ENCODE results near the gene MTRF1.
A peak's percentile ranks its signal among the peaks of the same experiment; 100 is the strongest.
"Not testable (repeated sequence)": the region's sequence is repeated elsewhere in the genome, so short reads cannot be mapped to it uniquely, and the experiment has no call there.

MTRF1 gene

GRCh38 chr13:41193919-41194824, 69.2 kb downstream of the MTRF1 start, which contains the start of gene KBTBD7:
KBTBD7 (minus strand) TSS chr13:41194569; CDS start chr13:41194257, 312 bp downstream.
- FAIRE-seq (no peak), DNase-seq (ENCODE audit: insufficient read length, low spot score) (peak; percentile 68)
- TF ChIP-seq POLR2A (IDR thresholded peaks at IDR 0.05; ENCODE audit: low read depth, low read length) (peak; percentile 68; the same call in 1 of the 2 replicates), POU2F2 (IDR thresholded peaks at IDR 0.05; ENCODE audit: low read depth, low read length) (peak; percentile 76; the same call in 1 of the 2 replicates), PAX5 (IDR thresholded peaks at IDR 0.05; ENCODE audit: insufficient read depth, low read length, severe bottlenecking) (no peak), POLR2AphosphoS5 (IDR thresholded peaks at IDR 0.05; ENCODE audit: low read depth, low read length) (peak; percentile 61; the same call in 1 of the 2 replicates), SPI1 (IDR thresholded peaks at IDR 0.05; ENCODE audit: low read depth, low read length) (no peak)

DNA sequence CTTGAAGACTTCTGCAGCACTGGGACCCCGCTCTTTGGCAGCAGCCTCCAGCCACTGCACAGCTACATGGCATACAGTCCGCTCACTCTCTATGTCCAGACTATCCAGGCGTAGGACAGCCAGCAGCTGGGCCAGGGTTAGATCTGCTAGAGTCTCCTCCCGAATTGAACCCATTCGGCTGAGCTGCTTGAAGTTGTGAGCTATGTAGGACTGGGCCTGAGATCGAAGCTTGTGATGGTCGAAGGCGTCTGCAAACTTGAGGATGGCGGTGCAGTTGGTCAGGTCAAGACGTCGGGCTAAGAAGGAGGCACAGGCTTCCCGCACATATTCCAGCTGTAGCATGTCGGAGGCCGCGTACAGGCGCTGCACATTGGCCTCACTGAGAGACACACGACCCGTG, 69.9 kb downstream of the MTRF1 start:
- DNase-seq (ENCODE audit: insufficient read length, low spot score), result no peak
- TF ChIP-seq POU2F2 (IDR thresholded peaks at IDR 0.05; ENCODE audit: low read depth, low read length) (no peak), PAX5 (IDR thresholded peaks at IDR 0.05; ENCODE audit: insufficient read depth, low read length, severe bottlenecking) (no peak), TAF1 (IDR thresholded peaks at IDR 0.05; ENCODE audit: low read depth, low read length) (no peak), POLR2AphosphoS5 (IDR thresholded peaks at IDR 0.05; ENCODE audit: low read depth, low read length) (no peak), POLR2A (IDR thresholded peaks at IDR 0.05; ENCODE audit: low read depth, low read length) (no peak), SPI1 (IDR thresholded peaks at IDR 0.05; ENCODE audit: low read depth, low read length) (no peak)
- FAIRE-seq, result no peak

DNA sequence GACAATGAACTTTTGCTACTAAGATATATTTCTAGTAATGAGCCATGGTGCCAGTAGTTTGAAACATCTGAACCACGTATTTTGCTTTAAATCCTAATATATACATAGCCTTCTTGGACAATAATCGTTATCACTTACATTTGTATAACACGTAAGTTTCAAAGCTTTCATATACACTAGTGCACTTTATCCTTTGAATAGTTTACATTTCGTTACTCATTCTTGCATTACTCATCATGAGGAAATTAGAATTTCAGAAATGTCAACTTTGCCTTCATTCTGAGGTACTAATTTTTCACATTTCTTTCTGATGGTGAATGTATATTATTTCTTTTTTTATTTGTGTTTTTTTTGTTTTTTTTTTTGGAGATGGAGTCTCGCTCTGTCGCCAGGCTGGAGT, 74.8 kb downstream of the MTRF1 start:
- DNase-seq (ENCODE audit: insufficient read length, low spot score) (no peak), FAIRE-seq (no peak)
- TF ChIP-seq TAF1 (IDR thresholded peaks at IDR 0.05; ENCODE audit: low read depth, low read length), result no peak

DNA sequence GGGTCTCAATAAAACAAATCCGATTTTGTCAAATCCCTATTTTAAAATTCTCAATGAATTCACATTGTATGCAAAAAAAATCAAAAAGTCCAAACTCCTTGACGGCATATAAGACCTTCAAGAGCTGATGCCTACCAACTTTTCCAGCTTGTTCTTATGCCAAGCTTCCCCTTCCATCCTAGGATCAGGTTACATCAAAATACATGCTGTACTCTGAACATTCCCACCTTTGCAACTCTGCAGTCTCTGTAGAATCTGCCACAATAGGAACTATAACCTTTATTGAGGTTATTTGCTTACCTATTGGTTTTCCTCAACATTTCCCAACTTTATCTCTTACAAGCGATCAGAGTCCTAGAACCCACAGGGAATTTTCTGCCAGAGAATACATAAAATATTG, 76.9 kb downstream of the MTRF1 start:
- TF ChIP-seq TAF1 (IDR thresholded peaks at IDR 0.05; ENCODE audit: low read depth, low read length), result no peak
- FAIRE-seq (no peak), DNase-seq (ENCODE audit: insufficient read length, low spot score) (no peak)

GRCh38 chr13:41182231-41182630, 81.1 kb downstream of the MTRF1 start:
- DNase-seq (ENCODE audit: insufficient read length, low spot score), result no peak
- TF ChIP-seq POLR2AphosphoS5 (IDR thresholded peaks at IDR 0.05; ENCODE audit: low read depth, low read length) (no peak), POU2F2 (IDR thresholded peaks at IDR 0.05; ENCODE audit: low read depth, low read length) (no peak), PAX5 (IDR thresholded peaks at IDR 0.05; ENCODE audit: insufficient read depth, low read length, severe bottlenecking) (no peak), POLR2A (IDR thresholded peaks at IDR 0.05; ENCODE audit: low read depth, low read length) (no peak), SPI1 (IDR thresholded peaks at IDR 0.05; ENCODE audit: low read depth, low read length) (no peak), TAF1 (IDR thresholded peaks at IDR 0.05; ENCODE audit: low read depth, low read length) (no peak)
- no peak for FAIRE-seq

DNA sequence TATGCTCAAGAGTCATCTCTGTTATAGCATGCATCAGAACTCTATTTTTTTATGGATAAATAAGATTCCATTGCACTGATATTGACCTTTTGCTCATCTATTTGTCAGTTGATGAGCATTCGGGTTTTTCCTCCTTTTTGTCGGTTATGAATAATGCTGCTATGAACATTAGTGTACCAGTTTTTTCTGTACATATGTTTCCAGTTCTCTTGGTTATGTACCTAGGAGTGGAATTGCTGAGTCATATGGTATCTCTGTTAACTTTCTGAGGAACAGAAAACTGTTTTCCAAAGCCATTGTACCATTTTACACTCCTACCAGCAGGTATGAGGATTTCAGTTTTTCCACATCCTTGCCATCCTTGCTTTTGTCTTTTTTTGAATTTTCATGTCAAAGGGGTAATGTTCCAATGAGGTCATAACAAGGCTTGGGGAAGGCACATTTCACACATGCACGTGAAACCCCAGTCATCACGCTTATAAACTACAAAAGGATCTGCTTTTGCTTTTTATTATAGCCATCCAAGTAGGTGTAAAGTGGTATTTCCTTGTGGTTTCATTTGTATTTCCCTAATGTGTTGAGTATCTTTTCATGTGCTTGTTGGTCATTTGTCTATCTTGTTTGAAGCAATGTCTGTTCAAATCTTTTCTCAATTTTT, 83.7 kb downstream of the MTRF1 start:
- TF ChIP-seq PAX5 (IDR thresholded peaks at IDR 0.05; ENCODE audit: insufficient read depth, low read length, severe bottlenecking) (no peak), POLR2AphosphoS5 (IDR thresholded peaks at IDR 0.05; ENCODE audit: low read depth, low read length) (no peak), SPI1 (IDR thresholded peaks at IDR 0.05; ENCODE audit: low read depth, low read length) (no peak), POLR2A (IDR thresholded peaks at IDR 0.05; ENCODE audit: low read depth, low read length) (no peak), POU2F2 (IDR thresholded peaks at IDR 0.05; ENCODE audit: low read depth, low read length) (no peak), TAF1 (IDR thresholded peaks at IDR 0.05; ENCODE audit: low read depth, low read length) (no peak)
- no peak for DNase-seq (ENCODE audit: insufficient read length, low spot score)
- FAIRE-seq, result peak; percentile 35

DNA sequence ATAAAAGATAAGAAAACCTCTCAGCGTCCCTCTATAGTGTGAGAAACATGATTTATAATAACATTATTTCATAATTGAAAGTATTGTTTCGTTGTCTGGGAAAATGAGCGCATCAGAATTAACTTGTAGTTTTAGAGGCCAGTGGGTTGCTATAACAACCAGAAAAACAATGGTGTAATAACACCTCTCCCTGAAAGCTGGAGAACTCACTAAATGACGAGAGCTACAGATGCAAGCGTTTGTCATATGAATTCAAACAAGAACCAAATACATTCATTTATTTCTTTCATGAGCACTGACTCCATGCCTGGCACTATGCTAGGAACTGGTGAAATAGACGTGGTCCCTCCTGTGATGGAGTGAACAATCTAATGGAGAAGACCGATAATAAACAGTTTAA, 85.3 kb downstream of the MTRF1 start:
- FAIRE-seq, result no peak
- DNase-seq (ENCODE audit: insufficient read length, low spot score), result no peak

DNA sequence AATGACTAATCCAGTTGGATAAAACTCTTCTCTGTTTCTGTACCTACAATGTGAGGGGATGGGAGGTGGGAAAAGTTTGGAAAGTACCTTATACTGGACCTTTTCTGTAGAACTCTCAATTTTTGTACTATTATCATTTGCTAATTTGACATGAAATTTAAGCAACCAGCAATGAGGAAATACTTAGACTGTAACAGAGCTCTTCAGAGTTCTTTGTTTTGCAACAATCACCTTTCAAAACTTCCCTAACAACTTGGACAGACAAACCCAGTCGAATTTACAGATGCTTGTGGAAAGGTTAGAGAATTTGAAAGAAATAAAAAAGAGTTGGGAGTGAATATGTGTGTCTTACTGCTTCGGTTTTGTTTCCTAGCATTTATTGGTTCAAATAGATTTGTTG, 85.8 kb downstream of the MTRF1 start:
- no peak for TF ChIP-seq POLR2AphosphoS5 (IDR thresholded peaks at IDR 0.05; ENCODE audit: low read depth, low read length)
- no peak for TF ChIP-seq PAX5 (IDR thresholded peaks at IDR 0.05; ENCODE audit: insufficient read depth, low read length, severe bottlenecking)
- TF ChIP-seq POU2F2 (IDR thresholded peaks at IDR 0.05; ENCODE audit: low read depth, low read length), result no peak
- TF ChIP-seq TAF1 (IDR thresholded peaks at IDR 0.05; ENCODE audit: low read depth, low read length), result no peak
- no peak for TF ChIP-seq SPI1 (IDR thresholded peaks at IDR 0.05; ENCODE audit: low read depth, low read length)
- TF ChIP-seq POLR2A (IDR thresholded peaks at IDR 0.05; ENCODE audit: low read depth, low read length), result no peak
- no peak for DNase-seq (ENCODE audit: insufficient read length, low spot score)
- no peak for FAIRE-seq

More for the DNA sequence above, 85.3 kb downstream of the MTRF1 start:
- TF ChIP-seq POLR2AphosphoS5 (IDR thresholded peaks at IDR 0.05; ENCODE audit: low read depth, low read length), result no peak
- no peak for TF ChIP-seq TAF1 (IDR thresholded peaks at IDR 0.05; ENCODE audit: low read depth, low read length)
- no peak for TF ChIP-seq SPI1 (IDR thresholded peaks at IDR 0.05; ENCODE audit: low read depth, low read length)
- no peak for TF ChIP-seq POU2F2 (IDR thresholded peaks at IDR 0.05; ENCODE audit: low read depth, low read length)
- TF ChIP-seq PAX5 (IDR thresholded peaks at IDR 0.05; ENCODE audit: insufficient read depth, low read length, severe bottlenecking), result no peak
- TF ChIP-seq POLR2A (IDR thresholded peaks at IDR 0.05; ENCODE audit: low read depth, low read length), result no peak

- FAIRE-seq; DNase-seq (ENCODE audit: insufficient read length, low spot score): not testable (repeated sequence)
Observed at GRCh38 chr13:41175576-41175975, 87.8 kb downstream of the MTRF1 start.
